GM18867 (cell line): ENCODE data around the gene CFAP53.
"Not testable (repeated sequence)": the region's sequence is repeated elsewhere in the genome, so short reads cannot be mapped to it uniquely, and the experiment has no call there.

Source experiments
- ATAC-seq: cut with Tn5 transposase; IDR thresholded peaks from one replicate; pipeline ENCODE4 v1.9.1; 2021; ENCODE audit warnings: mild to moderate bottlenecking, moderate library complexity; ENCODE audit not compliant: unreplicated experiment

Gene CFAP53

DNA sequence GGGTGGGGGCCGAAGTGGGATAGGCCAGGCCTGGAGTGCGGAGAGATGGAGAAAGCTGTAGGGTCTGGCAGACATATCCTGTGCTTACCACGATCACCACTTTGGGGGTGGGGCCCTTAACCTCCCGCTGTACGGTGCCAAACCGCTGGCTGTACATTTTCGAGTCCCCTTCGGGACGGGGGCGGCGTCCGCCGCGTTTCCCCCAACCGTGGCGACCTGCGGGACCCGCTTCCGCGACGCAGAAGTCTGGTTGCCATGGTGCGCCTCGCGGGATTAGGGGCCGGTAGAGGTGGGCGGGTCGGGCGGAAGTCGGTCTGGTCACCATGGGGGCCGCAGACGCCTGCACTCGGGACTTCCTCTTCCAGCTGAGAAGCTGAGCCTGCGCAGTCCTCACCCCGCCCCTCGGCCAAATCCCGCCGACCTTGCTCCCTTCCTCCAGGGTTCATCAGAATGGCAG, at the start of gene CFAP53:
Gene CFAP53 (minus strand): TSS at position 248 of the 457 bp plus-strand sequence. CDS start 91 bp downstream, at position 157.
- peak; percentile 79 for ATAC-seq

GRCh38 chr18:50315100-50315871, 49.0 kb upstream of the CFAP53 start:
- ATAC-seq = peak; percentile 80

GRCh38 chr18:50313873-50314460, 47.7 kb upstream of the CFAP53 start:
- ATAC-seq = no peak

GRCh38 chr18:50313031-50313607, 46.8 kb upstream of the CFAP53 start:
- ATAC-seq = peak; percentile 13

DNA sequence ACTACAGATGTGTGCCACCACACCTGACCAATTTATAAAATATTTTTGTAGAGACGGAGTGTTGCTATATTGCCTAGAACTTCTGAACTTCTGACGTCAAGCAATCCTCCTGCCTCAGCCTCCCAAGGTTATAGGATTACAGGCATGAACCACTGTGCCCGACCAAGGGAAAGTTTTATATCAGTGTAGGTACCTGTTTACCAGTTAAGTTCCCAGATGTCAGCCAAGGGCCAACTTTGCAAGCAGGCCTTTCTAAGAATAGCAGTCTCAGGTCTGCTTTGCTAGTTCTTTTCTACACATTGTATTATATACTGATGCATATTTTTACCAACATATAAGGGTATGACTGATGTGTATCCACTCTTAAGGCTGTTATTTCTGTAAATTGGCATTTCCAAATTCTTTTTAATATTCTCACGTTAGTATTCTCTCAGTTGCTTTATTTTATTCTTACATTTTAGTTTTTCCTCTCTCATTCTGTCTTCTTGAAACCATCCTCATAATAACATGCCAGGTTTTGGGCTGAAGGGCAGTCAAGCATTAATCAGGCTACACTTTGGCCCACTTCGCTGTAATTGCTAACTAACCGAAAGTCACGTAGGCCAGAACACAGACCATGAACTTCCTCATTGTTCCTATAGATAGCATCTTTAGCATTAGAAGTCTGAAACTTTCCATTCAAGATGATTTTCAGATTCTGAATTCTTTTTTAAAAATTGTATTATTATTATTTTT, 46.2 kb upstream of the CFAP53 start:
- peak; percentile 70 for ATAC-seq

GRCh38 chr18:50311650-50312049, 45.4 kb upstream of the CFAP53 start:
- no peak for ATAC-seq

- ATAC-seq = no peak
Measured at GRCh38 chr18:50310080-50310479, 43.8 kb upstream of the CFAP53 start.

- not testable (repeated sequence) for ATAC-seq
Measured at GRCh38 chr18:50308851-50309250, 42.6 kb upstream of the CFAP53 start.

GRCh38 chr18:50307738-50308470, 41.6 kb upstream of the CFAP53 start:
- ATAC-seq = peak; percentile 94

DNA sequence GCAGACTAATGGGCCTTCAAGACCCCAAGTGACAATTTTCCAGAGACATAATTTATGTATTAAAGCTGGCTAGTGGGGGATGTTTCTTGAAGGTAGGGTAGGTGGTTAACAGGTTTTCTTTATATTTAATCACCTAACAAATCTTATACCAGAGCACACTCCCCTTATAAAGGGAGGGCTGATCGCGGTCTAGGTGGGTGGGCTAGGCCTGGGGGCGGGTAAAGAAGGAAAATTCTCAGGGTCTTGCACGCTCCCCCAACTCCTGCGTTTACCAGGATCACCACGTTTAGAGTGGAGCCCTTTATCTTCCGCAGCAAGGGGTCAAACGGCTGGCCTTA, 41.1 kb upstream of the CFAP53 start:
- no peak for ATAC-seq

DNA sequence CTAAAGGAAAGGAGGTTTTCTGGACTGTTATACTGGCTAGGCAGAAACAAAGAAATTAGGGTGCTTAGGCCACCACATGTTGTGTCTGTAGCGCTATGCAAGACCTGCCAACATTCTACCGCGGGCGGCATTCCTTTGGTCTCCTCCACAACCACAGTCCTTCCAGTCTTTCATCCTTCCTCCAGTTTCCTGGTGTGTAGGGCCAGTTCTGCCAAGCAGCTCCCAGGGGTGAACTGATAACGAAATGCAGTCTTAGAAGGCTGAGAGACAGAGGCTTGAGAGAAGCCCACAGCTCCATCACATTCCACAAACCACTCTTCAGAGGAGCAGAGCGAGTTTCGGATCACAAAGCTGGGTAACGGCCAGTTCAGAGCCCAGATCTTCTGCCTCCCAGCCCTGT, 40.6 kb upstream of the CFAP53 start:
- no peak for ATAC-seq

DNA sequence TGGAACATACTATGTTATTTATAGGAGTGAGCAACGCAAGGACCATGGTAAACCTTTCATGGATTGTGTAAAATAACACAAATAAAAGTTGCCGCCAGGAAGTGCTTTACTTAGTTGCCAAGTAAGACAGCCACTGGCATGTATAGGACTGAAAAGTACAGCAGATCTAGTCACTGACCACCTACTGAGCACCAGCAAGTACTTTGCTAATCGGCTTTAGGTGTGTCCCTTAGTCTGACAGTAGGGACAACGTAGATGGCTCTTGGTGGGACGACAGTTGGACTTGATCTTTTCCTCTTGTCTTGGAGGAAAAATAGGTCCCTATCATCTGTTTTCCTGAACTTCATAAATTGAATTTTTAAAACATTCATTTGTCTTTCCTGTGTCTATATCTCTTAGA, 34.8 kb upstream of the CFAP53 start:
- ATAC-seq = no peak

DNA sequence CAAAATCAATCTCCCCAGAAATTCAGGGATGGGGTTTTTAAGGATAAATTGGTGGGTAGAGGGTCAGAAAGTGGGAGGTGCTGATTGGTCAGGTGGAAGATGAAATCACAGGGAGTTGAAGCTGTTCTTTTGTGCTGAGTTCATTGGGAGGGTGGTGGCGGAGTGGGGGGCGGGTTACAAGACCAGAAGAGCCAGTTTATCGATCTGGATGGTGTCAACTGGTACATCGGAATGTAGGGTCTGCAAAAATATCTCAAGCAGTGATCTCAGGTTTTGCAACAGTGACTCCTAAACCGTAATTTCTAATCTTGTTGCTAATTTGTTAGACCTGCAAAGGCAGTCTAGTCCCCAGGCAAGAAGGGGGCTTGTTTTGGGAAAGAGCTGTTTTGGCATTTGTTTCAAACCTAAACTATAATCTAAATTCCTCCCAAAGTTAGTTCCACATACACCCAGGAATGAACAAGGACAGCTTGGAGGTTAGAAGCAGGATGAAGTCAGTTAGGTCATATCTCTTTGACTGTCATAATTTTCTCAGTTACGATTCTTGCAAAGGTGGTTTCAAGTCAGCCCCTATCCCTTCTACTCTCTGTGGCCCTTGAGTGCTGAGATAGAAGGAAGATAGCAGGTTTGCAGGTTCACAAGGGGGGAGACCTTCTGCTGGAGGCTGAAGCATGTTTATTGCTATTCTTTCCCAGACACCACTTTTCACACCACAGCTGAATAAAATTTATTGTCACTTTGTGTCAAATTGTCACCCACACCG, 33.5 kb upstream of the CFAP53 start:
- no peak for ATAC-seq

GRCh38 chr18:50298443-50299284, 32.4 kb upstream of the CFAP53 start:
- no peak for ATAC-seq

GRCh38 chr18:50297621-50298442, 31.5 kb upstream of the CFAP53 start:
- peak; percentile 98 for ATAC-seq

DNA sequence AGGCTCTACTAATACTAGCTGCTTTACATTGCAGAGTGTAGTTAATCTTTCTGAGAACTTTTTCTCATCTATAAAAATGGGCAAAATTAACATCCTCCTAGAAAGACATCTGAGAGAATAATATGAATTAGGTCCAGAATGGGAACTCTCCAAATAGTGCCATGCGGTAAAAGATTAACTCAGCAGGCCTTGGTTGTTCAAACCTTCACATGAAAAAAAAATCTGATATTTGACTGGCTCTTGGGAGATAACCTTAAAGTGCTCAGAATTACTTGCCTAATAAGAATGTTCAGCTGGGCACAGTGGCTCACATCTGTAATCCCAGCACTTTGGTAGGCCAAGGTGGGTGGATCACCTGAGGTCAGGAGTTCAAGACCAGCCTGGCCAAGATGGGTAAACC, 26.7 kb upstream of the CFAP53 start:
- no peak for ATAC-seq

DNA sequence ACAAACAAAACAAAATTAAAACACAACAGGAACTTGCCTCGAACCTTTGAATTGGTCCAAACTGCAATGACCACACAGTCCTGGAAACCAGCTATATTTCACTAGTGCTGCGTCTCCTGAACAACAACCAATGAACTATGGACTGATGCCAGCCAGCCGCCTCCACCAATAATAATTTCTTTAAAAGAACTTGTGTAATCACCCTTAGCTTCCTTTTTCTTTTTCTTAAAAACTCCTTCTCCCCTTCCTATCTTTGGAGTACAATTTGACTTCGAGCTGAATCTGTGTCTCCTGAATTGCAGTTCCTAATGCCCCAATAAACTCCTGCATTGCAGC, 22.8 kb upstream of the CFAP53 start:
- ATAC-seq = no peak

- ATAC-seq = not testable (repeated sequence)
Measured at GRCh38 chr18:50288348-50289107, 22.2 kb upstream of the CFAP53 start.
